Thyroid gland (tissue), 4 donors: ENCODE measurements around the gene INSYN1. TPM values are rescaled to one million over a fixed set of nuclear protein-coding genes. Genes with fewer than 3 reads are reported as not detected.

Experiments used
- DNase-seq, 2 donors: peaks; one replicate each; pipeline ENCODE4 v3.0.0-alpha.2; 2019
- H3K27ac ChIP-seq, 3 donors: fragments of 200-600 bp; sonication (generic); 1 replicate in 2 of 3; 2 replicates in 1 of 3; pipeline ENCODE4 v1.5.1; 2016 to 2019; ENCODE audit warnings: mild to moderate bottlenecking in 1 of 3, moderate library complexity in 1 of 3
- H3K27me3 ChIP-seq: fragments of 200-600 bp; sonication (generic); one replicate; pipeline ENCODE4 v1.5.1; 2019
- H3K36me3 ChIP-seq, 2 donors: fragments of 200-600 bp; sonication (generic); one replicate each; pipeline ENCODE4 v1.5.1; 2016 to 2019
- H3K4me1 ChIP-seq, 2 donors: fragments of 200-600 bp; sonication (generic); one replicate each; pipeline ENCODE4 v1.5.1; 2017 to 2019
- H3K4me3 ChIP-seq, 3 donors: fragments of 200-600 bp; sonication (generic); replicated peaks in 1 of 3; 1 replicate in 2 of 3; 2 replicates in 1 of 3; pipeline ENCODE4 v1.5.1; 2016; ENCODE audit warnings: mild to moderate bottlenecking in 1 of 3
- H3K9me3 ChIP-seq: fragments of 200-600 bp; sonication (generic); one replicate; pipeline ENCODE4 v1.5.1; 2017
- POLR2A ChIP-seq, 2 donors: fragments of 450-650 bp; IDR thresholded peaks; one replicate each; pipeline ENCODE4 v1.6.1; 2017; ENCODE audit warnings: antibody characterized with exemption in 2 of 2, mild to moderate bottlenecking in 2 of 2, moderate library complexity in 1 of 2
- WGBS, 2 donors: methylation state at CpG; one replicate each; pipeline ENCODE4 v1.1.5; 2017; 5-methylcytosine and 5-hydroxymethylcytosine counted together
- intact Hi-C: fragments of 100-400 bp; cut with DNase I; formaldehyde crosslinking; loops from one replicate; pipeline ENCODE4 v1.15.1; 2023
- total RNA-seq, 4 donors: library from RNA; depleted of rRNA; stranded (reverse); fragments of >200 nt; gene quantifications; one replicate each; pipeline ENCODE4 v1.2.3, GENCODE V29; 2016
- TF ChIP-seq, protein P1 (sequence below), 6 experiments: fragments of 200-600 bp in 3 of 6; fragments of 450-650 bp in 3 of 6; sonication (generic) in 3 of 6; IDR thresholded peaks; one replicate each; pipeline ENCODE4 v1.5.1; 2016 to 2019; ENCODE audit warnings: antibody characterized with exemption in 6 of 6, mild to moderate bottlenecking in 2 of 6, inconsistent platforms in 1 of 6, moderate library complexity in 1 of 6

Gene INSYN1
- total RNA-seq, 4 donors from 2014 or later = 0.83 to 2.5 (median 2.0) TPM

- Histone ChIP-seq H3K4me3 (no peak overlapping the region), H3K4me1 (no peaks in the 10 kb centered on the region), H3K27me3 (no peaks in the 10 kb centered on the region), H3K36me3 (no peaks in the 10 kb centered on the region), H3K27ac (no peak overlapping the region), H3K9me3 (no peaks in the 10 kb centered on the region)
- WGBS, 2 donors = 67 to 73% methylated on average over 7 of the region's 7 CpGs
- TF ChIP-seq POLR2A (IDR thresholded peaks at IDR 0.05) = no peak
- TF ChIP-seq, protein P1, sequence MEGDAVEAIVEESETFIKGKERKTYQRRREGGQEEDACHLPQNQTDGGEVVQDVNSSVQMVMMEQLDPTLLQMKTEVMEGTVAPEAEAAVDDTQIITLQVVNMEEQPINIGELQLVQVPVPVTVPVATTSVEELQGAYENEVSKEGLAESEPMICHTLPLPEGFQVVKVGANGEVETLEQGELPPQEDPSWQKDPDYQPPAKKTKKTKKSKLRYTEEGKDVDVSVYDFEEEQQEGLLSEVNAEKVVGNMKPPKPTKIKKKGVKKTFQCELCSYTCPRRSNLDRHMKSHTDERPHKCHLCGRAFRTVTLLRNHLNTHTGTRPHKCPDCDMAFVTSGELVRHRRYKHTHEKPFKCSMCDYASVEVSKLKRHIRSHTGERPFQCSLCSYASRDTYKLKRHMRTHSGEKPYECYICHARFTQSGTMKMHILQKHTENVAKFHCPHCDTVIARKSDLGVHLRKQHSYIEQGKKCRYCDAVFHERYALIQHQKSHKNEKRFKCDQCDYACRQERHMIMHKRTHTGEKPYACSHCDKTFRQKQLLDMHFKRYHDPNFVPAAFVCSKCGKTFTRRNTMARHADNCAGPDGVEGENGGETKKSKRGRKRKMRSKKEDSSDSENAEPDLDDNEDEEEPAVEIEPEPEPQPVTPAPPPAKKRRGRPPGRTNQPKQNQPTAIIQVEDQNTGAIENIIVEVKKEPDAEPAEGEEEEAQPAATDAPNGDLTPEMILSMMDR (IDR thresholded peaks at IDR 0.05) = no peak
- DNase-seq = no peak
- intact Hi-C loops = no loop called here
These were observed 8.1 kb downstream of the INSYN1 start for GRCh38 chr15:73745073-73745472.

DNA sequence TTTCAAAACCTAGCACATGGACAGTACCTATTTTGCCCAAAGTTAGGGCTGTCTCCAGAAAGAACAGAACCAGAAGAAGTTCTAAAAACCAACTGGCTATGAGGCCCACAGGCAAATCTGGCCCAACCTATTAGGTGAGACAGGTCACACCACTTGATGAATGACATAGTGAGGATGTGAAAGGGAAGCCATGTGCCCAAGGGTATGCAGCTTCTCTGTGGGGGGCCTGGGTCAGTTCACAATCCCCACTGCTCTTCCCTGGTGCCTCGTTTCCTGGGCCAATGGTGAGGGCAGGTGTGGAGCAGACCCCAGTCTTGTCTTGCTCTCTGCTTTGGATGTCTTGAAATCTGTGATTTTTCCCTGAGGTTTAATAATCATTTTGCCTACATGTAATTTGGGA lies 8.9 kb downstream of the INSYN1 start:
- 47 to 83% methylated on average over 1 of the region's 1 CpG for WGBS, 2 donors
- H3K4me1 ChIP-seq = no peaks in the 10 kb centered on the region
- no peaks in the 10 kb centered on the region for H3K9me3 ChIP-seq
- intact Hi-C loops = no loop called here
- no peaks in the 10 kb centered on the region for H3K27me3 ChIP-seq
- no peaks in the 10 kb centered on the region for H3K36me3 ChIP-seq
- no peak overlapping the region for H3K4me3 ChIP-seq
- DNase-seq = no peak
- TF ChIP-seq POLR2A (IDR thresholded peaks at IDR 0.05) = no peak
- TF ChIP-seq, protein P1 (IDR thresholded peaks at IDR 0.05) = no peak
- no peak overlapping the region for H3K27ac ChIP-seq

- no peaks in the 10 kb centered on the region for H3K4me1 ChIP-seq
- H3K36me3 ChIP-seq = no peaks in the 10 kb centered on the region
- no peaks in the 10 kb centered on the region for H3K27me3 ChIP-seq
- no peaks in the 10 kb centered on the region for H3K9me3 ChIP-seq
- 64 to 78% methylated on average over 3 of the region's 3 CpGs for whole genome bisulfite sequencing, 2 donors
- no peak overlapping the region for H3K27ac ChIP-seq
- intact Hi-C loops = no loop called here
- H3K4me3 ChIP-seq = no peak overlapping the region
- DNase-seq = no peak
- TF ChIP-seq, protein P1 (IDR thresholded peaks at IDR 0.05) = no peak
These were observed 11.8 kb downstream of the INSYN1 start for GRCh38 chr15:73741321-73741836.

DNA sequence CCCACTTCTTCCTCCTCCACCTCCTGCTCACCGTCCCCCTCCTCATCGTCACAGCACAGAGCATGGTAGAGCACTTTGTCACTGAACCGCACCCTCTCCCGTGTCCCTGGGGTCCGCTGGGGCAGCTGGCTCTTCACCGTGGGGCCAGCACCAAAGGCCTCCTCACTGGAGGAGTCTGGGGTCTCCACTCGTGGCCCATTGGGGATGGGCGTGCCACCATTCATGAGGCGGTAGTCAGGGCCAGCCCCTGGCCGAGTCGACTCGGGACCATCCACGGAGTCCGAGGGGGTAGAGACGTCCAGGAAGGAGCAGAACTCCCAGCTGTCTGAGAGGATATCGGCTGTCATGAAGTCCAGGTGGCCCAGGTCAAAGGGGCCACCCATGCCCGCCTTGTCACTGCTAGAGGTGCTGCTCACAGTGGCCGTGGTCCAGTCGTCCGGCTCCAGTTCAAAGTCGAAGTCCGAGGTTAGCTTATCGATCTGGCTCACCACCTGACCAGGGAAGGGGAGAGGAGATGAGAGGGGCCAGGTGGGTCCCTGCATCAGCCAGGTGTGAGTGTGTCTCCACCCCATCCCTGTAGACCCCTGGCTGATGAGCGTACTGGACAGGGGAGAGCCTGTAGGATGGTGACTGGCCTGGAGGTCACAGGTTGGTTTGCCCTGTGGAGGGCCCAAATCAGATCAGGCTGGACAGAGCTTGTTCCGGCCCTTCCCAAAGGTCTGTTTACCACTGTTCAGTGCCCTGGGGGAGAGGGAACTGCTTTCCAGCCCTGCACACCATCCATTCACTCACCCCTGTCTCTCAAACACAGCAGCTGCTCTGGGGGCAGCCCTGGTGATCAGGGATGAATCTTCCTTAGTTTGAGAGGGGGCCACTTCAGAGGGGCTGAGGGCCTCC lies 12.8 kb downstream of the INSYN1 start:
- TF ChIP-seq, protein P1 (IDR thresholded peaks at IDR 0.05) = no peak
- no peak for TF ChIP-seq POLR2A (IDR thresholded peaks at IDR 0.05)
- WGBS, 2 donors = 93 to 95% methylated on average over 24 to 25 of the region's 25 CpGs
- H3K4me3 ChIP-seq = no peak overlapping the region
- H3K36me3 ChIP-seq = no peaks in the 10 kb centered on the region
- no peak for DNase-seq
- no peak overlapping the region for H3K27ac ChIP-seq
- intact Hi-C loops = no loop called here
- H3K4me1 ChIP-seq = no peaks in the 10 kb centered on the region
- no peaks in the 10 kb centered on the region for H3K9me3 ChIP-seq
- no peaks in the 10 kb centered on the region for H3K27me3 ChIP-seq

GRCh38 chr15:73737535-73737934 lies 15.6 kb downstream of the INSYN1 start:
- Histone ChIP-seq H3K4me3 (no peak overlapping the region), H3K4me1 (no peaks in the 10 kb centered on the region), H3K9me3 (no peaks in the 10 kb centered on the region), H3K27ac (no peak overlapping the region), H3K36me3 (no peaks in the 10 kb centered on the region), H3K27me3 (no peaks in the 10 kb centered on the region)
- DNase-seq = no peak
- intact Hi-C loops = no loop called here
- 90 to 100% methylated on average over 2 to 3 of the region's 7 CpGs for WGBS, 2 donors
- TF ChIP-seq, protein P1 (IDR thresholded peaks at IDR 0.05) = no peak
- TF ChIP-seq POLR2A (IDR thresholded peaks at IDR 0.05) = no peak
